OCI-LY1 (cell line): Measurements from ENCODE around the gene DPY19L1.

Source experiments
- H2AFZ ChIP-seq: fragments of 200-600 bp; sonication (generic), shearing (Covaris generic); 2 replicates; pipeline ENCODE4 v1.6.0; 2014; ENCODE audit warnings: antibody characterized with exemption, mild to moderate bottlenecking, low read length
- H3F3A ChIP-seq: fragments of 200-600 bp; sonication (generic), shearing (Covaris generic); 2 replicates; pipeline ENCODE4 v1.6.0; 2014; ENCODE audit warnings: mild to moderate bottlenecking, antibody characterized with exemption, low read length, moderate library complexity; ENCODE audit not compliant: insufficient read depth
- H3K27ac ChIP-seq: fragments of 200-600 bp; sonication (generic); 2 replicates; pipeline ENCODE4 v1.5.1; 2014; ENCODE audit warnings: low read length, mixed run types, mild to moderate bottlenecking, low read depth; ENCODE audit not compliant: poor library complexity, severe bottlenecking
- H3K27me3 ChIP-seq: fragments of 200-600 bp; sonication (generic); 2 replicates; pipeline ENCODE4 v1.6.0; 2014; ENCODE audit warnings: antibody characterized with exemption, mild to moderate bottlenecking, low read length, moderate library complexity; ENCODE audit not compliant: insufficient read depth
- H3K36me3 ChIP-seq: fragments of 200-600 bp; sonication (generic); 2 replicates; pipeline ENCODE4 v1.6.1; 2014; ENCODE audit warnings: mild to moderate bottlenecking, antibody characterized with exemption, low read length, moderate library complexity, mixed read lengths; ENCODE audit not compliant: insufficient read depth
- H3K4me1 ChIP-seq: fragments of 200-600 bp; sonication (generic); 2 replicates; pipeline ENCODE4 v1.5.1; 2014; ENCODE audit warnings: mild to moderate bottlenecking, low read length, moderate library complexity; ENCODE audit not compliant: insufficient read depth, severe bottlenecking
- H3K4me2 ChIP-seq: fragments of 200-600 bp; sonication (generic), shearing (Covaris generic); 2 replicates; pipeline ENCODE4 v1.6.1; 2014; ENCODE audit warnings: low read length
- H3K4me3 ChIP-seq: fragments of 200-600 bp; sonication (generic); 2 replicates; pipeline ENCODE4 v1.5.1; 2014; ENCODE audit warnings: low read length, low read depth, mild to moderate bottlenecking, mixed read lengths; ENCODE audit not compliant: poor library complexity, severe bottlenecking
- H3K79me2 ChIP-seq: fragments of 200-600 bp; shearing (Covaris generic); 2 replicates; pipeline ENCODE4 v1.6.1; 2016; ENCODE audit warnings: mixed run types, low read length, mixed read lengths; ENCODE audit not compliant: insufficient read depth
- H3K9ac ChIP-seq: fragments of 200-600 bp; sonication (generic), shearing (Covaris generic); 2 replicates; pipeline ENCODE4 v1.6.1; 2014; ENCODE audit warnings: mild to moderate bottlenecking, low read length, mixed read lengths
- H3K9me2 ChIP-seq: fragments of 200-600 bp; sonication (generic), shearing (Covaris generic); 2 replicates; pipeline ENCODE4 v1.6.1; 2014; ENCODE audit warnings: low read depth, mild to moderate bottlenecking, low read length, mixed read lengths
- H3K9me3 ChIP-seq: fragments of 200-600 bp; shearing (Covaris generic); 2 replicates; pipeline ENCODE4 v1.6.1; 2014; ENCODE audit warnings: low read length, mixed read lengths
- H4K20me1 ChIP-seq: fragments of 200-600 bp; sonication (generic), shearing (Covaris generic); 2 replicates; pipeline ENCODE4 v1.6.0; 2016; ENCODE audit warnings: mild to moderate bottlenecking, low read length; ENCODE audit not compliant: insufficient read depth
- CTCF ChIP-seq: fragments of 200-600 bp; sonication (generic), shearing (Covaris generic); IDR thresholded peaks from 2 replicates; pipeline ENCODE4 v1.5.1; 2017; ENCODE audit warnings: mild to moderate bottlenecking, antibody characterized with exemption, low read length, moderate library complexity, mixed read lengths
- EZH2 ChIP-seq: fragments of 200-600 bp; sonication (generic), shearing (Covaris generic); IDR thresholded peaks from 2 replicates; pipeline ENCODE4 v1.8.0; 2017; ENCODE audit warnings: borderline replicate concordance, mixed run types, mild to moderate bottlenecking, antibody characterized with exemption, low read length, moderate library complexity, mixed read lengths

Gene DPY19L1

GRCh38 chr7:35019801-35020200, 17.5 kb downstream of the DPY19L1 start:
- Histone ChIP-seq H2AFZ (no peak overlapping the region), H3K27me3 (no peaks in the 10 kb centered on the region), H3F3A (no peaks in the 10 kb centered on the region), H3K4me3 (no peak overlapping the region), H4K20me1 (0 out of 2 replicates have a peak, but pooled peaks cover 2% of the 10 kb centered on the region), H3K4me1 (no peaks in the 10 kb centered on the region), H3K79me2 (no peaks in the 10 kb centered on the region), H3K4me2 (no peak overlapping the region), H3K9me3 (no peaks in the 10 kb centered on the region), H3K27ac (no peak overlapping the region), H3K9me2 (no peaks in the 10 kb centered on the region), H3K36me3 (no peaks in the 10 kb centered on the region), H3K9ac (no peak overlapping the region)
- TF ChIP-seq CTCF, result no peak
- no peak for TF ChIP-seq EZH2

- Histone ChIP-seq H3K36me3 (no peaks in the 10 kb centered on the region), H3K27me3 (no peaks in the 10 kb centered on the region), H3K9me2 (no peaks in the 10 kb centered on the region), H3K79me2 (no peaks in the 10 kb centered on the region), H2AFZ (no peak overlapping the region), H4K20me1 (0 out of 2 replicates have a peak, but pooled peaks cover 2% of the 10 kb centered on the region), H3K9me3 (no peaks in the 10 kb centered on the region), H3K4me2 (no peak overlapping the region), H3K9ac (no peak overlapping the region), H3K4me3 (no peak overlapping the region), H3K4me1 (no peaks in the 10 kb centered on the region), H3F3A (no peaks in the 10 kb centered on the region), H3K27ac (no peak overlapping the region)
- no peak for TF ChIP-seq EZH2
- no peak for TF ChIP-seq CTCF
Observed at GRCh38 chr7:35019179-35019729, 18.0 kb downstream of the DPY19L1 start.

GRCh38 chr7:35015346-35015859, 21.9 kb downstream of the DPY19L1 start:
- Histone ChIP-seq H3K4me1 (no peaks in the 10 kb centered on the region), H3K9me2 (no peaks in the 10 kb centered on the region), H3K27ac (no peak overlapping the region), H3K79me2 (no peaks in the 10 kb centered on the region), H3K9ac (no peak overlapping the region), H2AFZ (no peak overlapping the region), H3K36me3 (0 out of 2 replicates have a peak, but pooled peaks cover 6% of the 10 kb centered on the region), H3K4me3 (no peak overlapping the region), H3F3A (no peaks in the 10 kb centered on the region), H3K4me2 (no peak overlapping the region), H3K9me3 (no peaks in the 10 kb centered on the region), H4K20me1 (0 out of 2 replicates have a peak, but pooled peaks cover 2% of the 10 kb centered on the region), H3K27me3 (no peaks in the 10 kb centered on the region)
- TF ChIP-seq EZH2 (no peak), CTCF (no peak)
